WTC11 (cell line): Measurements from ENCODE around the gene LARP4B. TPM values are rescaled to one million over a fixed set of nuclear protein-coding genes. Genes with fewer than 3 reads are reported as not detected.
A peak's percentile ranks its signal among the peaks of the same experiment; 100 is the strongest.

Experiments
- ATAC-seq: fragments of 200-7000 bp; cut with Tn5 transposase; 2 replicates; pipeline ENCODE4 v1.10.0; 2021; ENCODE audit warnings: mild to moderate bottlenecking, moderate library complexity
- Bru-seq: library from RNA; stranded (reverse); fragments of 400-500 nt; gene quantifications from one replicate; lab custom pipeline; 2021; lab: Mats Ljungman, UMichigan
- CTCF ChIA-PET: fragments of 300-600 bp; sonication (Branson Sonifier 250); formaldehyde crosslinking; loops from one replicate; lab custom pipeline; 2021; ENCODE audit warnings: antibody characterized with exemption; lab: Charles Lee
- POLR2A ChIA-PET: fragments of 350-600 bp; sonication (Branson Sonifier 250); formaldehyde crosslinking; loops from one replicate; lab custom pipeline; 2021; ENCODE audit warnings: antibody characterized with exemption; lab: Charles Lee
- DNase-seq: peaks from one replicate; pipeline ENCODE4 v3.0.0; 2021; ENCODE audit warnings: low spot score
- H3K27ac Mint-ChIP-seq: 2 replicates; pipeline ENCODE4 v1.8.0; 2021; ENCODE audit warnings: mixed read lengths
- H3K27me3 Mint-ChIP-seq: 2 replicates; pipeline ENCODE4 v1.8.0; 2021; ENCODE audit warnings: low read depth, mild to moderate bottlenecking, moderate library complexity, mixed read lengths
- H3K36me3 Mint-ChIP-seq: 2 replicates; pipeline ENCODE4 v1.8.0; 2021; ENCODE audit warnings: mixed read lengths
- H3K4me1 Mint-ChIP-seq: 2 replicates; pipeline ENCODE4 v1.8.0; 2022; ENCODE audit warnings: mixed read lengths
- H3K4me3 Mint-ChIP-seq: 2 replicates; pipeline ENCODE4 v1.8.0; 2021; ENCODE audit warnings: mild to moderate bottlenecking, moderate library complexity, mixed read lengths
- H3K9me3 Mint-ChIP-seq: 2 replicates; pipeline ENCODE4 v1.8.0; 2021; ENCODE audit warnings: mixed read lengths
- ATF1 ChIP-seq: sonication (generic); formaldehyde crosslinking; IDR thresholded peaks from 2 replicates; pipeline ENCODE4 v1.8.1; 2023; ENCODE audit warnings: mild to moderate bottlenecking, moderate library complexity, missing genetic modification reagents
- FOXK1 ChIP-seq: sonication (generic); formaldehyde crosslinking; IDR thresholded peaks from 2 replicates; pipeline ENCODE4 v1.8.0; 2022; ENCODE audit warnings: mild to moderate bottlenecking, moderate library complexity, missing genetic modification reagents
- FOXP1 ChIP-seq: sonication (generic); formaldehyde crosslinking; IDR thresholded peaks from 2 replicates; pipeline ENCODE4 v1.8.0; 2022; ENCODE audit warnings: missing genetic modification reagents, mild to moderate bottlenecking, moderate library complexity, borderline replicate concordance
- NFYB ChIP-seq: sonication (generic); formaldehyde crosslinking; conservative IDR thresholded peaks from 2 replicates; pipeline ENCODE4 v1.8.0; 2022; ENCODE audit warnings: low read depth, missing genetic modification reagents
- NR3C1 ChIP-seq: sonication (generic); formaldehyde crosslinking; conservative IDR thresholded peaks from 2 replicates; pipeline ENCODE4 v1.8.1; 2023; ENCODE audit warnings: low read depth, mild to moderate bottlenecking, missing genetic modification reagents
- RELA ChIP-seq: sonication (generic); formaldehyde crosslinking; IDR thresholded peaks from 2 replicates; pipeline ENCODE4 v1.8.1; 2022; ENCODE audit warnings: missing genetic modification reagents, mild to moderate bottlenecking, borderline replicate concordance
- RORB ChIP-seq: fragments of 250-450 bp; sonication (Bioruptor Pico); IDR thresholded peaks from 2 replicates; pipeline ENCODE4 v1.9.0; 2021; ENCODE audit warnings: mild to moderate bottlenecking
- SOX15 ChIP-seq: fragments of 250-450 bp; sonication (Bioruptor Pico); IDR thresholded peaks from 2 replicates; pipeline ENCODE4 v1.9.0; 2021; ENCODE audit warnings: mild to moderate bottlenecking
- SP1 ChIP-seq: sonication (generic); formaldehyde crosslinking; conservative IDR thresholded peaks from 2 replicates; pipeline ENCODE4 v1.8.1; 2022; ENCODE audit warnings: missing genetic modification reagents
- ZBTB21 ChIP-seq: sonication (generic); formaldehyde crosslinking; IDR thresholded peaks from 2 replicates; pipeline ENCODE4 v1.8.1; 2023; ENCODE audit warnings: mild to moderate bottlenecking, missing genetic modification reagents, borderline replicate concordance
- long read RNA-seq, 3 experiments: library from RNA in 1 of 3; library from capped mRNA in 1 of 3; library from polyadenylated mRNA in 1 of 3; unstranded in 2 of 3; stranded (forward) in 1 of 3; transcript quantifications; one replicate each; pipeline ENCODE4 v2.0.0, GENCODE V29; 2021
- total RNA-seq: library from RNA; stranded (reverse); gene quantifications from 3 replicates; pipeline ENCODE4 v1.2.3, GENCODE V29; 2021
- TF ChIP-seq, protein P1 (sequence below): sonication (generic); formaldehyde crosslinking; IDR thresholded peaks from 2 replicates; pipeline ENCODE4 v1.8.0; 2022; ENCODE audit warnings: mild to moderate bottlenecking, missing genetic modification reagents
- TF ChIP-seq, protein P2 (sequence below): sonication (generic); formaldehyde crosslinking; IDR thresholded peaks from 2 replicates; pipeline ENCODE4 v1.8.1; 2022; ENCODE audit warnings: low read depth, mild to moderate bottlenecking, moderate library complexity, missing genetic modification reagents, borderline replicate concordance
- TF ChIP-seq, protein P3 (sequence below): sonication (generic); formaldehyde crosslinking; IDR thresholded peaks from 2 replicates; pipeline ENCODE4 v1.8.1; 2022; ENCODE audit warnings: mild to moderate bottlenecking, moderate library complexity, missing genetic modification reagents
- TF ChIP-seq, protein P4 (sequence below): sonication (generic); formaldehyde crosslinking; IDR thresholded peaks from 2 replicates; pipeline ENCODE4 v1.8.0; 2022; ENCODE audit warnings: mild to moderate bottlenecking, missing genetic modification reagents
- TF ChIP-seq, protein P5 (sequence below): sonication (generic); formaldehyde crosslinking; IDR thresholded peaks from 2 replicates; pipeline ENCODE4 v1.8.1; 2023; ENCODE audit warnings: mild to moderate bottlenecking, moderate library complexity, missing genetic modification reagents
- TF ChIP-seq, protein P6 (sequence below): fragments of 250-450 bp; sonication (Bioruptor Pico); conservative IDR thresholded peaks from 2 replicates; pipeline ENCODE4 v1.9.0; 2021; ENCODE audit warnings: mild to moderate bottlenecking

LARP4B gene
- total RNA-seq (83.0 to 91.5 TPM (median 87.1 TPM) in 3 replicates), Bru-seq, nascent RNA (percentile 89 among the genes with signal in this experiment)
- long read RNA-seq, experiment 1, full-length matches to known transcripts, result 159 of 291 reads
- long read RNA-seq, experiment 1, partial matches to known transcripts, result 34 of 291 reads
- long read RNA-seq, experiment 1, other reads (novel, unspliced or antisense), result 98 of 291 reads
- long read RNA-seq, experiment 2, full-length matches to known transcripts, result 2 of 54 reads
- long read RNA-seq, experiment 2, partial matches to known transcripts, result 4 of 54 reads
- long read RNA-seq, experiment 2, other reads (novel, unspliced or antisense), result 48 of 54 reads
- long read RNA-seq, experiment 3, partial matches to known transcripts, result 0 of 1 reads
- long read RNA-seq, experiment 3, other reads (novel, unspliced or antisense), result 1 of 1 reads

DNA sequence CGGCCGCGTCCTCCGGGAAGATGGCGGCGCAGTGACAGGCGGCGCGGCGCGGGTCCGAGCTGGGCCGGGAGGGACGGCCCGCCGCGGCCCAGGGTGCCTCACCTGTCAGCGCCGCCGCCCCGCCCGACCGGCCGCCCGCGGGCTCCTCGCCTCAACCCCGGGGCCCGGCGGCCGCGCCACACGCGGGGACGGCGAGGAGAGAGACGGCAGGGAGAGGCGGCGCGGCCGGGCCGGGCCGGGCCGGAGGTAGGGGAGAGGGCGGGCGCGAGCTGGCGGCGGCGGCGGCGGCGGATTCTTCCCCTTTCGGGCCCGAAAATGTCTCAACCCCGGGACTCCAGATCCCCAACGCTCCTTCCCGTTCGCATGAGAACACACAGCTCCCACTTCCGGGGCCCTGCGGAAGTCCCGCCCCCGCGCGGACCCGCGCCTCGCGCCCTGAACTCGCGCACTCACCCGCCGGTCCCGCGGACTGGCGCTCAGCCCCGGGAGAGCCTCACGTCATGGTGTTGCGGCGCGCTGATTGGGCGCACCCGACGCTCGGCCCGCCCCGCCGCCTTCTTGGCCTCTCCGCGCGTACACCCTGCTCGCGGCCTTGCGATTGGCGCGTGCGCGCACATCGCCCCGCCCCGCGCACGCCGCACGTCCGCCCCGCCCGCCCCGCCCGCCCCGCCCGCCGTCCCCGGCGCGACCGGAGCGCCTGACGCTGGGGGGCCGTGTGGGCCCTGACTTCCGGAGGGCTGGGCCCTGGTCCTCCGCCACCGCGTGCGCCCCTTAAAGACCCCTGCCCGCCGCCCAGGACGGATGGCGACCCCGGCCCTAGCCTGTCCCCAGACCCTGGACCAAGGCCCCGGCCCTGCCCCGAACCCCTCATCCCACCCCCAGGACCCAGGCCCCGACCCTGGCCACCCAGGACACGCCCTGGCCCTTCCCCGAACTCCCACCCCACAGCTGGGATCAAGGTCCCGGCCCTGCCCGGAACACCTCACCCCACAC lies at the start of gene LARP4B:
Gene LARP4B, minus strand, starts transcription at position 380 of the 993 bp plus-strand sequence. CDS start 45,984 bp downstream, outside the sequence.
- Mint-ChIP-seq H3K4me3 (peak within 1 kb of the TSS; percentile 96), H3K27me3 (peaks cover 4% of the 10 kb centered on the region; the same call in 1 of the 2 replicates), H3K27ac (peak within 1 kb of the TSS; percentile 98), H3K4me1 (peaks cover 36% of the 10 kb centered on the region), H3K36me3 (no peaks in the 10 kb centered on the region), H3K9me3 (no peaks in the 10 kb centered on the region)
- ATAC-seq, result peak; percentile 98
- DNase-seq, result peak; percentile 95
- ChIA-PET POLR2A (interaction anchor here (0.6 to 1.0 kb wide), 4 partner anchors 9 to 118 kb away, joined by 3 read pairs; no protein-coding TSS in a partner anchor), CTCF (interaction anchor here (1.0 kb wide), 1 partner anchor 143 kb away, joined by 3 read pairs; no protein-coding TSS in a partner anchor)
- 0 out of 2 replicates have a peak, but pooled peaks have one; percentile 61 for TF ChIP-seq FOXK1
- TF ChIP-seq, protein P1, sequence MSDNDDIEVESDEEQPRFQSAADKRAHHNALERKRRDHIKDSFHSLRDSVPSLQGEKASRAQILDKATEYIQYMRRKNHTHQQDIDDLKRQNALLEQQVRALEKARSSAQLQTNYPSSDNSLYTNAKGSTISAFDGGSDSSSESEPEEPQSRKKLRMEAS (CRISPR knock-in tag), result peak; percentile 40; the same call in 1 of the 2 replicates
- TF ChIP-seq NFYB, result peak; percentile 67
- TF ChIP-seq, protein P2, sequence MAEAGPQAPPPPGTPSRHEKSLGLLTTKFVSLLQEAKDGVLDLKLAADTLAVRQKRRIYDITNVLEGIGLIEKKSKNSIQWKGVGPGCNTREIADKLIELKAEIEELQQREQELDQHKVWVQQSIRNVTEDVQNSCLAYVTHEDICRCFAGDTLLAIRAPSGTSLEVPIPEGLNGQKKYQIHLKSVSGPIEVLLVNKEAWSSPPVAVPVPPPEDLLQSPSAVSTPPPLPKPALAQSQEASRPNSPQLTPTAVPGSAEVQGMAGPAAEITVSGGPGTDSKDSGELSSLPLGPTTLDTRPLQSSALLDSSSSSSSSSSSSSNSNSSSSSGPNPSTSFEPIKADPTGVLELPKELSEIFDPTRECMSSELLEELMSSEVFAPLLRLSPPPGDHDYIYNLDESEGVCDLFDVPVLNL (CRISPR knock-in tag), result peak; percentile 43; the same call in 1 of the 2 replicates
- no peak for TF ChIP-seq NR3C1 (CRISPR knock-in tag)
- peak; percentile 62; the same call in 1 of the 2 replicates for TF ChIP-seq SP1
- TF ChIP-seq SOX15 (CRISPR knock-in tag), result no peak
- no peak for TF ChIP-seq RORB (CRISPR knock-in tag)
- TF ChIP-seq, protein P3, sequence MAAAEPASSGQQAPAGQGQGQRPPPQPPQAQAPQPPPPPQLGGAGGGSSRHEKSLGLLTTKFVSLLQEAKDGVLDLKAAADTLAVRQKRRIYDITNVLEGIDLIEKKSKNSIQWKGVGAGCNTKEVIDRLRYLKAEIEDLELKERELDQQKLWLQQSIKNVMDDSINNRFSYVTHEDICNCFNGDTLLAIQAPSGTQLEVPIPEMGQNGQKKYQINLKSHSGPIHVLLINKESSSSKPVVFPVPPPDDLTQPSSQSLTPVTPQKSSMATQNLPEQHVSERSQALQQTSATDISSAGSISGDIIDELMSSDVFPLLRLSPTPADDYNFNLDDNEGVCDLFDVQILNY (CRISPR knock-in tag), result 0 out of 2 replicates have a peak, but pooled peaks have one; percentile 29

DNA sequence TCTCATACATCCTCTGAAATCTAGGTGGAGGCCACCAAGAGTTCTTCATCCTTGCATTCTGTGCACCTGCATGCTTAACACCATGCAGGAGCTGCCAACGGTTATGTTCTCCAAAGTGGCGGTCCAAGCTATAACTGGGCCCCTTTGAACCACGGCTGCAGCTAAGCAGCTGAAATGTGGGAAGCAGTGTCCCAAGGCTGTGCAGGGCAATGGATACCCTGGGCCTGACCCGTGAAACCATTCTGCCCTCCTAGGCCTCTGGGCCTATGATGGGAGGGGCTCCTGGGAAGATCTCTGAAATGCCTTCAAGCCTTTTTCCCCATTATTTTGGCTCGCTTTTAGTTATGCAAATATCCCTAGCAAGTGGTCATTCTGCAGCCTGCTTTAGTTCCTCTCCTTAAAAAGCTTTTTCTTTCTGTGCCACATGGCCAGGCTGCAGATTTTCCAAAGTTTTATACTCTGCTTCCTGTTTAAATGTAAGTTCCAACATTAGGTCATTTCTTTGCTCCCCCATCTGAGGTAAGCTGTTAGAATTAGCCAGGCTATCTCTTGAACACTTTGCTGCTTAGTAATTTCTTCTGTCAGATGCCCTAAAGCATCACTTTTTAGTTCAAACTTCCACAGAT lies 49.1 kb upstream of the LARP4B start:
- Mint-ChIP-seq H3K4me1 (no peaks in the 10 kb centered on the region), H3K27me3 (peaks cover 9% of the 10 kb centered on the region), H3K4me3 (no peak overlapping the region), H3K9me3 (peaks cover 48% of the 10 kb centered on the region), H3K36me3 (peaks cover 35% of the 10 kb centered on the region), H3K27ac (no peak overlapping the region)
- no peak for ATAC-seq
- CTCF ChIA-PET, result no interaction called here
- no peak for TF ChIP-seq ZBTB21
- TF ChIP-seq FOXP1 (CRISPR knock-in tag), result no peak
- TF ChIP-seq, protein P4, sequence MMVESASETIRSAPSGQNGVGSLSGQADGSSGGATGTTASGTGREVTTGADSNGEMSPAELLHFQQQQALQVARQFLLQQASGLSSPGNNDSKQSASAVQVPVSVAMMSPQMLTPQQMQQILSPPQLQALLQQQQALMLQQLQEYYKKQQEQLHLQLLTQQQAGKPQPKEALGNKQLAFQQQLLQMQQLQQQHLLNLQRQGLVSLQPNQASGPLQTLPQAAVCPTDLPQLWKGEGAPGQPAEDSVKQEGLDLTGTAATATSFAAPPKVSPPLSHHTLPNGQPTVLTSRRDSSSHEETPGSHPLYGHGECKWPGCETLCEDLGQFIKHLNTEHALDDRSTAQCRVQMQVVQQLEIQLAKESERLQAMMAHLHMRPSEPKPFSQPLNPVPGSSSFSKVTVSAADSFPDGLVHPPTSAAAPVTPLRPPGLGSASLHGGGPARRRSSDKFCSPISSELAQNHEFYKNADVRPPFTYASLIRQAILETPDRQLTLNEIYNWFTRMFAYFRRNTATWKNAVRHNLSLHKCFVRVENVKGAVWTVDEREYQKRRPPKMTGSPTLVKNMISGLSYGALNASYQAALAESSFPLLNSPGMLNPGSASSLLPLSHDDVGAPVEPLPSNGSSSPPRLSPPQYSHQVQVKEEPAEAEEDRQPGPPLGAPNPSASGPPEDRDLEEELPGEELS (CRISPR knock-in tag), result no peak
- no peak for TF ChIP-seq SP1
- TF ChIP-seq, protein P5, sequence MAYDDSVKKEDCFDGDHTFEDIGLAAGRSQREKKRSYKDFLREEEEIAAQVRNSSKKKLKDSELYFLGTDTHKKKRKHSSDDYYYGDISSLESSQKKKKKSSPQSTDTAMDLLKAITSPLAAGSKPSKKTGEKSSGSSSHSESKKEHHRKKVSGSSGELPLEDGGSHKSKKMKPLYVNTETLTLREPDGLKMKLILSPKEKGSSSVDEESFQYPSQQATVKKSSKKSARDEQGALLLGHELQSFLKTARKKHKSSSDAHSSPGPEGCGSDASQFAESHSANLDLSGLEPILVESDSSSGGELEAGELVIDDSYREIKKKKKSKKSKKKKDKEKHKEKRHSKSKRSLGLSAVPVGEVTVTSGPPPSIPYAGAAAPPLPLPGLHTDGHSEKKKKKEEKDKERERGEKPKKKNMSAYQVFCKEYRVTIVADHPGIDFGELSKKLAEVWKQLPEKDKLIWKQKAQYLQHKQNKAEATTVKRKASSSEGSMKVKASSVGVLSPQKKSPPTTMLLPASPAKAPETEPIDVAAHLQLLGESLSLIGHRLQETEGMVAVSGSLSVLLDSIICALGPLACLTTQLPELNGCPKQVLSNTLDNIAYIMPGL, result no peak
- no peak for TF ChIP-seq ATF1 (CRISPR knock-in tag)
- TF ChIP-seq, protein P6, sequence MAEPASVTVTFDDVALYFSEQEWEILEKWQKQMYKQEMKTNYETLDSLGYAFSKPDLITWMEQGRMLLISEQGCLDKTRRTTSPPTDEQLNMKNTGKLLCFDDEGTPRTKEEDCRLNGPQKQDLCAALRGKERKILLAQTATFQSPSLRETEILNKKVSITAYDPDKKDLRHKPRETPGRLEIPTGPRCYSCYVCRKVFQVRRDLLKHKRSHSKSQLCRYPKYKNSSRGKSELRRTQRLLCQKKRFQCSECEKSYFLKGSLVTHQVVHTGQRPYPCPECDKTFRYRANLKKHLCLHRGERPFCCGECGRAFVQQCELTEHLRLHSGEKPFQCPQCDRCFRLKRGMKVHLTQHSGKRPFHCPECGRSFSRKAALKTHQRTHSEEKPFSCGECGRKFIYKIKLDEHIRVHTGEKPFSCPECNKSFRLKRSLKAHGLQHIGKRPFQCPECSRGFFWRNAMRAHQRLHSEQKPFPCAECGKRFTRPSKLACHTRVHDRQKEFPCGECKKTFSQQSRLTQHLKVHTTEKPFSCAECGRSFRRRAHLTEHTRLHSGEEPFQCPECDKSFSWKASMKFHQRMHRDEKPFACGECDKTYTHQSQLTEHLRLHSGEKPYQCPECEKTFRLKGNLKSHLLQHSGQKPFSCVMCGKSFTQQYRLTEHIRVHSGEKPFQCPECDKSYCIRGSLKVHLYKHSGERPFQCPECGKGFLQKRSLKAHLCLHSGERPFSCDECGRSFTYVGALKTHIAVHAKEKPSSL (CRISPR knock-in tag), result no peak
- no peak for TF ChIP-seq RELA (CRISPR knock-in tag)
- DNase-seq, result no peak
- POLR2A ChIA-PET, result no interaction called here
